ENCODE data around the gene MYCBPAP.
A peak's percentile ranks its signal among the peaks of the same experiment; 100 is the strongest.

Gene MYCBPAP

GRCh38 chr17:50558941-50559614 is 50.8 kb downstream of the MYCBPAP start:
- Mint-ChIP-seq H3K27me3 (peaks cover 20% of the 10 kb centered on the region), H3K4me1 (peaks cover 18% of the 10 kb centered on the region), H3K9me3 (no peaks in the 10 kb centered on the region), H3K4me3 (peak overlapping the region; percentile 85), H3K27ac (no peak overlapping the region), H3K36me3 (peaks cover 2% of the 10 kb centered on the region)

- H3K4me1 Mint-ChIP-seq, result peaks cover 18% of the 10 kb centered on the region
- H3K36me3 Mint-ChIP-seq, result peaks cover 2% of the 10 kb centered on the region
- H3K4me3 Mint-ChIP-seq, result peak overlapping the region; percentile 85
- peaks cover 20% of the 10 kb centered on the region for H3K27me3 Mint-ChIP-seq
- H3K27ac Mint-ChIP-seq, result no peak overlapping the region
- no peaks in the 10 kb centered on the region for H3K9me3 Mint-ChIP-seq
Measured at GRCh38 chr17:50559674-50560184, 51.5 kb downstream of the MYCBPAP start.

DNA sequence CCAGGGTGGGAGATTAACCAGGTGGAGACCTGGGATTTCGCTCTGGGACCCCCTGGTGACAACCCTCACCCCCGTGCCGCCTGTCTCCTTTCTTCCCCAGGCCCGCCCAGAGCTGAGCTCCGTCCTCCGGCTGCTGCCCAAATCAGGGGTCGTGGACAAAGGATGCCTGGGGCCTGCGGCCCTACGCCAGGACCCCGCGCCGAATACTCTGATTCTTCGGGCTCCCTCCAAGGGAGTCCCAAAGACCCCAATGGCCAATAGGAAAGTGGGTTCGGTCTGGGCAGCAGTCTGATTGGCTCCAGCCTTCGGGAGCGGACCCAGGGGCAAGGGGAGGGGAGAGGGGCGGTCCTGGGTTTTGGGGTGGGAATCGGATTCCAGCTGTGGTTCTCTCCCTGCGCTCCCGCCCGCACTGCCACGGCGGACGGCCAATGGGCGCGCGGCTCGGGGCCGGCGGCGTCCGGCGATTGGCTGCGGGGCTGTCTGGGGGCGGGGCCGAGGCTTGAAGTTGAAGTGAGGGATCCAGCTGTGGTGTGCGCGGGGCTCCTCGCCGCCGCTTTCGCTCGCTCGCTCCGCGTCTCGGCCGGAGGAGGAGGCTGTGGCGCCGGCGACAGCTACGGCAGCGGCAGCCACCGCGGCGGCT is 52.1 kb downstream of the MYCBPAP start, which contains the start of gene CACNA1G:
TSS of gene CACNA1G (plus strand) at position 531 of the 640 bp plus-strand sequence. CDS start 745 bp downstream, outside the sequence.
- H3K27ac Mint-ChIP-seq, result no peak within 1 kb of the TSS
- H3K4me3 Mint-ChIP-seq, result peak within 1 kb of the TSS; percentile 85
- H3K36me3 Mint-ChIP-seq, result peaks cover 1% of the 10 kb centered on the region
- no peaks in the 10 kb centered on the region for H3K9me3 Mint-ChIP-seq
- peaks cover 23% of the 10 kb centered on the region for H3K4me1 Mint-ChIP-seq
- peaks cover 24% of the 10 kb centered on the region for H3K27me3 Mint-ChIP-seq

- Mint-ChIP-seq H3K36me3 (no peaks in the 10 kb centered on the region), H3K4me3 (peak overlapping the region; percentile 19), H3K4me1 (peaks cover 27% of the 10 kb centered on the region), H3K27me3 (peaks cover 31% of the 10 kb centered on the region), H3K27ac (no peak overlapping the region), H3K9me3 (no peaks in the 10 kb centered on the region)
Measured at GRCh38 chr17:50560931-50561745, 52.9 kb downstream of the MYCBPAP start.

- H3K27me3 Mint-ChIP-seq, result peaks cover 37% of the 10 kb centered on the region
- no peaks in the 10 kb centered on the region for H3K36me3 Mint-ChIP-seq
- H3K4me1 Mint-ChIP-seq, result peaks cover 27% of the 10 kb centered on the region
- H3K4me3 Mint-ChIP-seq, result peak overlapping the region; percentile 69
- no peak overlapping the region for H3K27ac Mint-ChIP-seq
- H3K9me3 Mint-ChIP-seq, result no peaks in the 10 kb centered on the region
Measured at GRCh38 chr17:50561746-50562141, 53.5 kb downstream of the MYCBPAP start.

- Mint-ChIP-seq H3K27ac (no peak overlapping the region), H3K4me1 (peaks cover 27% of the 10 kb centered on the region), H3K9me3 (no peaks in the 10 kb centered on the region), H3K36me3 (no peaks in the 10 kb centered on the region), H3K27me3 (peaks cover 42% of the 10 kb centered on the region), H3K4me3 (peak overlapping the region; percentile 69)
Measured at GRCh38 chr17:50562242-50563091, 54.2 kb downstream of the MYCBPAP start.

GRCh38 chr17:50563092-50563511 is 54.9 kb downstream of the MYCBPAP start:
- Mint-ChIP-seq H3K36me3 (no peaks in the 10 kb centered on the region), H3K27ac (no peak overlapping the region), H3K4me1 (peaks cover 27% of the 10 kb centered on the region), H3K9me3 (no peaks in the 10 kb centered on the region), H3K27me3 (peaks cover 41% of the 10 kb centered on the region), H3K4me3 (peak overlapping the region; percentile 17)

DNA sequence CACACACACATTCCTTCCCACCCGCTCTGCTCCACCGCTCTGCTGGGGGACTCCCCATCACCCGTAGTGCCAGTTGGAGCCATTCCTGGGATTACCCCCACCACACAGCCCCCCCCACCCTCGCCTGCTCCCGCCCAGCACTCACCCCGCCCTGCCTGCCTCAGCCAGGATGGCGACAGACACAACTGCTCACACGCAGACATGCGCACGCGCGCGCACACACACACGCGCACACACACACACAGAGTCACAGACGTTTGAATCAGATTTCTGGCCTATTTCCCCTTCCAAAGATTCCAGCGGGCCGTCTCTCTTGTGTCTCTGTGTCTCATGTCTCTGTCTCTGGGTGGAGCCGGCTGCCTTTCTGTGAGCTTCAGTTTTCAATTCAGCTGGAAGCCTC is 56.7 kb downstream of the MYCBPAP start:
- no peak overlapping the region for H3K4me3 Mint-ChIP-seq
- H3K27ac Mint-ChIP-seq, result no peak overlapping the region
- H3K4me1 Mint-ChIP-seq, result peaks cover 19% of the 10 kb centered on the region
- peaks cover 38% of the 10 kb centered on the region for H3K27me3 Mint-ChIP-seq
- H3K9me3 Mint-ChIP-seq, result no peaks in the 10 kb centered on the region
- H3K36me3 Mint-ChIP-seq, result no peaks in the 10 kb centered on the region

GRCh38 chr17:50565402-50566350 is 57.4 kb downstream of the MYCBPAP start:
- Mint-ChIP-seq H3K4me3 (no peak overlapping the region), H3K9me3 (no peaks in the 10 kb centered on the region), H3K27me3 (peaks cover 36% of the 10 kb centered on the region), H3K4me1 (peaks cover 15% of the 10 kb centered on the region), H3K27ac (peak overlapping the region; percentile 31), H3K36me3 (no peaks in the 10 kb centered on the region)

DNA sequence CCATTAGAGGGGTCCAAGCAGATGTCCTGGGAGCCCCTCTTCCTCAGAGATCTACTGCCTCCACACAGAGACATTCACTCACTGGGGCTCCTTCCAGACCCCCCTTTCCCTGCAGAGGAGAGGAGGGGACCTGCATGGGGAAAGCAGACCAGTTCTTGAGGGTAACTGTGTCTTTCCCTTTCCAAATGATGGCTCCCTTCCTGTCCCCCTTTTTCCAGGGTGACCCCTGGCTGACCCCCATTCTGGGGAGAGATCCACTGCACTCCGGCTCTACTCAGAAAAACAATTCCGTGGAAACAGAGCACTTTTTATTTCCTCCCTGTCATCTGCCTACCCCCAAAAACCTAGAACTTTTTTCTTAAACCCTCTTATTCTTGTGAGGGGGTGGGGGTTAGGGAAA is 58.6 kb downstream of the MYCBPAP start:
- Mint-ChIP-seq H3K27me3 (peaks cover 37% of the 10 kb centered on the region), H3K4me1 (peaks cover 15% of the 10 kb centered on the region), H3K27ac (no peak overlapping the region), H3K9me3 (no peaks in the 10 kb centered on the region), H3K4me3 (no peak overlapping the region), H3K36me3 (no peaks in the 10 kb centered on the region)

- peaks cover 9% of the 10 kb centered on the region for H3K4me1 Mint-ChIP-seq
- H3K27me3 Mint-ChIP-seq, result peaks cover 27% of the 10 kb centered on the region
- H3K9me3 Mint-ChIP-seq, result no peaks in the 10 kb centered on the region
- no peak overlapping the region for H3K27ac Mint-ChIP-seq
- no peaks in the 10 kb centered on the region for H3K36me3 Mint-ChIP-seq
- no peak overlapping the region for H3K4me3 Mint-ChIP-seq
Measured at GRCh38 chr17:50568659-50569058, 60.4 kb downstream of the MYCBPAP start.

DNA sequence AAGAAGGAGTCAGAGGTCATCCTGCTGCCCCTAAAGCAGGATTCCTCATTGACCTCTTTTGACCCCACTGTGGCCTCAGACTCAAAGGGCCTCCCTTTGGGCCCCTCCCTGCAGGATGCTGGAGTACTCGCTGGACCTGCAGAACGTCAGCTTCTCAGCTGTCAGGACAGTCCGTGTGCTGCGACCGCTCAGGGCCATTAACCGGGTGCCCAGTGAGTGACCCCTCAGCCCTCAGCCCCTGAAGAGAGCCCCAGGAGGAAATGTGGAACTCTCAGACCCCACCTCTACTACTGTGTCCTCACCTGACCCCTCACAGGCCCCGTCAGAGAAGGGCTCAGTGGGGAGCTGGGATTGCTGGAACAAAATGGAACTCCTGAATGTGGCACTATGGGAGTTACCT is 61.4 kb downstream of the MYCBPAP start:
- Mint-ChIP-seq H3K4me1 (peaks cover 9% of the 10 kb centered on the region), H3K36me3 (no peaks in the 10 kb centered on the region), H3K27me3 (peaks cover 26% of the 10 kb centered on the region), H3K27ac (no peak overlapping the region), H3K4me3 (no peak overlapping the region), H3K9me3 (no peaks in the 10 kb centered on the region)

GRCh38 chr17:50570032-50570431 is 61.8 kb downstream of the MYCBPAP start:
- H3K9me3 Mint-ChIP-seq, result no peaks in the 10 kb centered on the region
- H3K4me3 Mint-ChIP-seq, result no peak overlapping the region
- H3K4me1 Mint-ChIP-seq, result peaks cover 6% of the 10 kb centered on the region
- no peak overlapping the region for H3K27ac Mint-ChIP-seq
- H3K36me3 Mint-ChIP-seq, result no peaks in the 10 kb centered on the region
- peaks cover 24% of the 10 kb centered on the region for H3K27me3 Mint-ChIP-seq

DNA sequence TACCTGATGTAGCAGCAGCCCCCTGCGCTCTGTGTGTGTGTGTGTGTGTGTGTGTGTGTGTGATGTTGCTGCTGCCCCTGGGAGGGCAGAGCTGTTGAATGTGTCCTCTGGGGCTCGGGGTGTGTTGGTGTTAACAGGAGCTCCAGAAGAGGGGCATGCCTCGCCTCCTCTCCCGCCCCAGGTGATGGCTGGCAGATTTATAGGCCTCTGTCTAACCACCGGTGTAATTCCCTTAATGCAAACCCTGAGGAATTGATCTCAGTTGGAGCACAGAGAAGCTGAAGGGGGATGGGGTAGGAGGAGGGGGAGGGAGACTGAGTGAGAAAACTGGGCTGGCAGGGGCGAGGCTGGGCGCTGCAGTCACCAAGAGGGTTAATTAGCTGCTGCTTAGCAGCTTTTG is 62.3 kb downstream of the MYCBPAP start:
- no peak overlapping the region for H3K4me3 Mint-ChIP-seq
- H3K4me1 Mint-ChIP-seq, result peaks cover 4% of the 10 kb centered on the region
- H3K27me3 Mint-ChIP-seq, result peaks cover 20% of the 10 kb centered on the region
- H3K9me3 Mint-ChIP-seq, result no peaks in the 10 kb centered on the region
- H3K27ac Mint-ChIP-seq, result no peak overlapping the region
- no peaks in the 10 kb centered on the region for H3K36me3 Mint-ChIP-seq
